ENCODE data around the gene MTG2. TPM values are rescaled to one million over a fixed set of nuclear protein-coding genes. Genes with fewer than 3 reads are reported as not detected.
A peak's percentile ranks its signal among the peaks of the same experiment; 100 is the strongest.

MTG2 gene
- total and polyA plus RNA-seq, 2 of the 8 experiments (the other 6 are each of a cell fraction or from before 2014, with no cell fraction given): 14.4 to 22.8 TPM

- no peak overlapping the region for H2BK20ac ChIP-seq (ENCODE audit: low read length)
- CTCF ChIA-PET (ENCODE audit: partially characterized antibody): no interaction called here
- DNase-seq (ENCODE audit: low read depth in 1 of 2, low spot score in 2 of 2) (no peak), FAIRE-seq (no peak)
- H3K4me2 ChIP-seq (ENCODE audit: insufficient read depth in 1 of 2, low read depth in 2 of 2, low read length in 2 of 2): no peak overlapping the region
- H3K79me1 ChIP-seq (ENCODE audit: low read depth, low read length): peaks cover 30% of the 10 kb centered on the region
- H3K56ac ChIP-seq (replicated peaks; ENCODE audit: insufficient read length, low read depth, low read length): no peak overlapping the region
- H2BK15ac ChIP-seq (ENCODE audit: low read length): no peak overlapping the region
- no peaks in the 10 kb centered on the region for H3K27me3 ChIP-seq (replicated peaks in 1 of 4; ENCODE audit: control insufficient read depth in 3 of 4, extremely low read depth in 1 of 4, insufficient read depth in 3 of 4, low read length in 3 of 4)
- POLR2A ChIA-PET (ENCODE audit: partially characterized antibody): interaction anchor here (1.1 to 1.4 kb wide), 3 partner anchors 10 to 112 kb away, joined by 3 read pairs; no protein-coding TSS in a partner anchor
- H3K36me3 ChIP-seq (ENCODE audit: control insufficient read depth in 2 of 4, insufficient read depth in 4 of 4, low read length in 3 of 4): peaks cover 0 to 2% (median 0%) of the 10 kb centered on the region in 4 experiments; a peak in 1 of 8 replicates
- H4K91ac ChIP-seq (replicated peaks; ENCODE audit: insufficient read length, low read length): no peak overlapping the region
- no peak overlapping the region for H4K8ac ChIP-seq (ENCODE audit: extremely low read depth, insufficient read depth, low read length)
- H3K9me3 ChIP-seq (ENCODE audit: insufficient read depth in 2 of 2, low read depth in 1 of 2, low read length in 1 of 2): no peaks in the 10 kb centered on the region
- 0 out of 2 replicates have a peak overlapping the region, but pooled peaks have one; percentile 14 for H2BK12ac ChIP-seq (ENCODE audit: low read depth, low read length)
- no peak overlapping the region for H3K9ac ChIP-seq (replicated peaks in 1 of 4; ENCODE audit: extremely low read depth in 1 of 4, low read depth in 3 of 4, low read length in 3 of 4)
- H3K4ac ChIP-seq (replicated peaks; ENCODE audit: insufficient read length, low read depth, low read length): no peak overlapping the region
- H3K27ac ChIP-seq (ENCODE audit: low read depth, low read length): no peak overlapping the region; the same call in 1 of the 2 replicates
- no peak overlapping the region for H3K14ac ChIP-seq (ENCODE audit: insufficient read length)
- H3K23me2 ChIP-seq (ENCODE audit: low read depth, low read length): no peaks in the 10 kb centered on the region; the same call in 1 of the 2 replicates
- no peak overlapping the region for H3K4me3 ChIP-seq (ENCODE audit: extremely low read depth in 1 of 4, insufficient read depth in 2 of 4, low read depth in 3 of 4, low read length in 4 of 4)
- H2BK5ac ChIP-seq (ENCODE audit: low read depth, low read length): no peak overlapping the region
- H3K4me1 ChIP-seq (replicated peaks in 1 of 4; ENCODE audit: control insufficient read depth in 3 of 4, insufficient read depth in 4 of 4, low read length in 3 of 4): peaks cover 0 to 8% (median 1%) of the 10 kb centered on the region in 4 experiments; a peak in 4 of 7 replicates
- no peak overlapping the region for H3K23ac ChIP-seq (ENCODE audit: insufficient read length)
- 87% methylated on average over 22 of the region's 22 CpGs; no CpG with 5 or more reads in 1 of the 2 experiments for WGBS, 2 experiments (ENCODE audit: extremely low coverage in 1 of 2, insufficient coverage in 1 of 2, insufficient read length in 1 of 2, insufficient replicate concordance in 2 of 2, low coverage in 1 of 2, low lambda C conversion rate in 2 of 2, missing lambda C conversion rate in 1 of 2)
- no peak overlapping the region for H2BK120ac ChIP-seq (replicated peaks; ENCODE audit: low read depth, low read length)
- H2AFZ ChIP-seq (ENCODE audit: low read length): no peak overlapping the region
- no peak overlapping the region for H3K18ac ChIP-seq (ENCODE audit: extremely low read depth, low read length)
- H2AK5ac ChIP-seq (ENCODE audit: low read depth, low read length): peak overlapping the region; percentile 75; the same call in 1 of the 2 replicates
- peaks cover 6 to 83% of the 10 kb centered on the region in 2 experiments for H3K79me2 ChIP-seq (ENCODE audit: control insufficient read depth in 1 of 2, insufficient read depth in 2 of 2, low read length in 2 of 2)
- no peak overlapping the region for H4K5ac ChIP-seq (ENCODE audit: insufficient read length, low read depth, low read length)
- peaks cover 17 to 41% of the 10 kb centered on the region in 2 experiments for H4K20me1 ChIP-seq (replicated peaks in 1 of 2; ENCODE audit: control insufficient read depth in 1 of 2, insufficient read depth in 2 of 2, low read length in 2 of 2)
- TF ChIP-seq SRF (IDR thresholded peaks at IDR 0.05; ENCODE audit: low read depth, low read length): no peak
- no peak for TF ChIP-seq NANOG (IDR thresholded peaks at IDR 0.05; ENCODE audit: insufficient read depth, low read depth, low read length, poor library complexity, severe bottlenecking)
- TF ChIP-seq EZH2 (IDR thresholded peaks at IDR 0.05; ENCODE audit: low read depth, low read length, severe bottlenecking): no peak
- TF ChIP-seq HDAC6 (IDR thresholded peaks at IDR 0.05; ENCODE audit: low read depth, low read length): no peak
- no peak for TF ChIP-seq BRCA1 (IDR thresholded peaks at IDR 0.05; ENCODE audit: low read depth, low read length)
- no peak for TF ChIP-seq SIN3A (conservative IDR thresholded peaks at IDR 0.05 in 1 of 2, IDR thresholded peaks at IDR 0.05 in 1 of 2; ENCODE audit: low read depth in 1 of 2, low read length in 2 of 2)
- TF ChIP-seq NRF1 (IDR thresholded peaks at IDR 0.05; ENCODE audit: low read depth, low read length): no peak
- no peak for TF ChIP-seq EGR1 (IDR thresholded peaks at IDR 0.05; ENCODE audit: borderline replicate concordance, low read depth, low read length)
- TF ChIP-seq HDAC2 (IDR thresholded peaks at IDR 0.05; ENCODE audit: borderline replicate concordance in 1 of 2, low read depth in 2 of 2, low read length in 2 of 2): no peak
- TF ChIP-seq POLR2A (IDR thresholded peaks at IDR 0.05; ENCODE audit: control extremely low read depth in 1 of 2, low read depth in 2 of 2, low read length in 2 of 2): no peak
- TF ChIP-seq SIX5 (IDR thresholded peaks at IDR 0.05; ENCODE audit: low read depth, low read length): no peak
- no peak for TF ChIP-seq SP1 (IDR thresholded peaks at IDR 0.05; ENCODE audit: low read depth, low read length)
- TF ChIP-seq TAF7 (optimal IDR thresholded peaks at IDR 0.05; ENCODE audit: borderline replicate concordance, low read depth, low read length): no peak
Measured at GRCh38 chr20:62243106-62243505, 60.3 kb downstream of the MTG2 start.
